GM23338 (cell line): Measurements from ENCODE around the gene TFDP1. TPM values are rescaled to one million over a fixed set of nuclear protein-coding genes. Genes with fewer than 3 reads are reported as not detected.

ENCODE experiments used
- ATAC-seq: fragments of 200-7000 bp; cut with Tn5 transposase; 3 replicates; pipeline ENCODE4 v1.9.1; 2020
- DNase-seq: peaks from one replicate; pipeline ENCODE4 v3.0.0-alpha.2; 2015; ENCODE audit warnings: low spot score
- H2AFZ ChIP-seq: fragments of 200-600 bp; sonication (generic); 2 replicates; pipeline ENCODE4 v1.8.0; 2016; ENCODE audit warnings: antibody characterized with exemption, mild to moderate bottlenecking, moderate library complexity
- H3F3A ChIP-seq: fragments of 200-600 bp; sonication (generic); replicated peaks from 2 replicates; pipeline ENCODE4 v1.8.0; 2017; ENCODE audit warnings: antibody characterized with exemption, mixed run types, low read depth
- H3K27ac ChIP-seq: fragments of 200-600 bp; sonication (generic); 2 replicates; pipeline ENCODE4 v1.6.1; 2016; ENCODE audit warnings: low read depth
- H3K27me3 ChIP-seq: fragments of 200-600 bp; sonication (generic); 2 replicates; pipeline ENCODE4 v1.8.0; 2016; ENCODE audit warnings: mild to moderate bottlenecking, mixed run types, moderate library complexity; ENCODE audit not compliant: insufficient read depth
- H3K36me3 ChIP-seq: fragments of 200-600 bp; sonication (generic); 2 replicates; pipeline ENCODE4 v1.8.0; 2016; ENCODE audit warnings: mild to moderate bottlenecking; ENCODE audit not compliant: insufficient read depth
- H3K4me1 ChIP-seq: fragments of 200-600 bp; sonication (generic); 2 replicates; pipeline ENCODE4 v1.8.0; 2016; ENCODE audit warnings: mild to moderate bottlenecking, moderate library complexity; ENCODE audit not compliant: insufficient read depth
- H3K4me2 ChIP-seq: fragments of 200-600 bp; sonication (generic); 2 replicates; pipeline ENCODE4 v1.7.1; 2017; ENCODE audit warnings: mixed run types
- H3K4me3 ChIP-seq: fragments of 200-600 bp; sonication (generic); 2 replicates; pipeline ENCODE4 v1.6.1; 2016; ENCODE audit warnings: mixed run types
- H3K79me2 ChIP-seq: fragments of 200-600 bp; sonication (generic); replicated peaks from 2 replicates; pipeline ENCODE4 v1.8.0; 2017; ENCODE audit warnings: mild to moderate bottlenecking; ENCODE audit not compliant: insufficient read depth
- H3K9me2 ChIP-seq: fragments of 200-600 bp; sonication (generic); 2 replicates; pipeline ENCODE4 v1.8.0; 2017; ENCODE audit not compliant: insufficient read depth
- H4K20me1 ChIP-seq: fragments of 200-600 bp; sonication (generic); replicated peaks from 2 replicates; pipeline ENCODE4 v1.8.0; 2017; ENCODE audit warnings: mild to moderate bottlenecking; ENCODE audit not compliant: insufficient read depth
- H3K27ac Mint-ChIP-seq: 2 replicates; pipeline ENCODE4 v1.8.0; 2020; ENCODE audit warnings: inconsistent platforms, mild to moderate bottlenecking, moderate library complexity, mixed read lengths
- H3K27me3 Mint-ChIP-seq: 3 replicates; pipeline ENCODE4 v1.8.0; 2022; ENCODE audit warnings: low read depth, mild to moderate bottlenecking, moderate library complexity, mixed read lengths, inconsistent platforms; ENCODE audit not compliant: insufficient read depth, poor library complexity
- H3K36me3 Mint-ChIP-seq: 3 replicates; pipeline ENCODE4 v1.8.0; 2021; ENCODE audit warnings: low read depth, mild to moderate bottlenecking, inconsistent platforms, moderate library complexity, mixed read lengths
- H3K4me1 Mint-ChIP-seq: 3 replicates; pipeline ENCODE4 v1.8.0; 2020; ENCODE audit warnings: mild to moderate bottlenecking, inconsistent platforms, mixed read lengths
- H3K4me3 Mint-ChIP-seq: 3 replicates; pipeline ENCODE4 v1.8.0; 2021; ENCODE audit warnings: moderate library complexity, mild to moderate bottlenecking, inconsistent platforms, mixed read lengths
- H3K9me3 Mint-ChIP-seq: 3 replicates; pipeline ENCODE4 v1.8.0; 2020; ENCODE audit warnings: moderate library complexity, mild to moderate bottlenecking, inconsistent platforms, mixed read lengths
- CREB1 ChIP-seq: fragments of 250-450 bp; sonication (Bioruptor Pico); IDR thresholded peaks from 2 replicates; pipeline ENCODE4 v1.5.0; 2020; ENCODE audit warnings: low read depth, mild to moderate bottlenecking, moderate library complexity
- CTCF ChIP-seq, 2 experiments: fragments of 200-600 bp in 1 of 2; sonication (generic) in 1 of 2; conservative IDR thresholded peaks; 2 replicates each; pipeline versions ENCODE4 v1.5.1 to v1.6.1; 2016 to 2017; ENCODE audit warnings: antibody characterized with exemption in 2 of 2, low read depth in 2 of 2, mild to moderate bottlenecking in 2 of 2, moderate library complexity in 1 of 2
- EZH2phosphoT487 ChIP-seq: fragments of 200-600 bp; sonication (generic); IDR thresholded peaks from one replicate; pipeline ENCODE4 v1.8.1; 2018; ENCODE audit warnings: antibody characterized with exemption; ENCODE audit not compliant: unreplicated experiment
- NANOG ChIP-seq: IDR thresholded peaks from 2 replicates; pipeline ENCODE4 v1.6.1; 2016; ENCODE audit warnings: antibody characterized with exemption, borderline replicate concordance
- POLR2AphosphoS5 ChIP-seq: IDR thresholded peaks from 2 replicates; pipeline ENCODE4 v1.6.1; 2016; ENCODE audit warnings: antibody characterized with exemption, low read depth
- REST ChIP-seq: IDR thresholded peaks from one replicate; pipeline ENCODE4 v1.6.1; 2018; ENCODE audit warnings: antibody characterized with exemption; ENCODE audit not compliant: unreplicated experiment
- ZNF114 ChIP-seq: fragments of 250-450 bp; sonication (Bioruptor Pico); IDR thresholded peaks from 2 replicates; pipeline ENCODE4 v1.5.0; 2020; ENCODE audit warnings: mild to moderate bottlenecking, moderate library complexity
- ZNF331 ChIP-seq: fragments of 250-450 bp; sonication (Bioruptor Pico); IDR thresholded peaks from 2 replicates; pipeline ENCODE4 v1.5.0; 2020; ENCODE audit warnings: low read depth, mild to moderate bottlenecking, moderate library complexity
- ZNF462 ChIP-seq: fragments of 250-450 bp; sonication (Bioruptor Pico); IDR thresholded peaks from 2 replicates; pipeline ENCODE4 v1.5.0; 2020; ENCODE audit warnings: mild to moderate bottlenecking, moderate library complexity
- polyA plus RNA-seq: library from polyadenylated mRNA; unstranded; fragments of >200 nt; fragmentation: Nextera tagmentation; extraction: Ambion mirVana; gene quantifications from 2 replicates; pipeline ENCODE4 v1.2.1, GENCODE V29; 2016
- total RNA-seq: library from RNA; depleted of rRNA; stranded (reverse); fragments of >200 nt; shearing (Covaris generic); gene quantifications from 2 replicates; pipeline ENCODE4 v1.2.3, GENCODE V29; 2014

Gene TFDP1
- total and polyA plus RNA-seq, 2 experiments from 2014 or later: 42.9 to 80.0 TPM

- Histone ChIP-seq H3K4me1 (no peaks in the 10 kb centered on the region), H3K27me3 (no peaks in the 10 kb centered on the region), H3K27ac (no peak overlapping the region), H4K20me1 (0 out of 2 replicates have a peak, but pooled peaks cover 3% of the 10 kb centered on the region), H3K4me2 (no peak overlapping the region), H3K4me3 (no peak overlapping the region), H3K79me2 (peaks cover 15% of the 10 kb centered on the region), H2AFZ (no peak overlapping the region), H3F3A (0 out of 2 replicates have a peak, but pooled peaks cover 3% of the 10 kb centered on the region), H3K9me2 (no peaks in the 10 kb centered on the region), H3K36me3 (no peaks in the 10 kb centered on the region)
- Mint-ChIP-seq H3K27me3 (peaks cover 21% of the 10 kb centered on the region), H3K36me3 (peaks cover 11% of the 10 kb centered on the region), H3K4me1 (peaks cover 16% of the 10 kb centered on the region), H3K27ac (peak overlapping the region; percentile 86; the same call in 1 of the 2 replicates), H3K9me3 (no peaks in the 10 kb centered on the region), H3K4me3 (no peak overlapping the region)
- TF ChIP-seq ZNF331 (CRISPR knock-in tag) (no peak), ZNF114 (CRISPR knock-in tag) (no peak), EZH2phosphoT487 (no peak), POLR2AphosphoS5 (no peak), REST (no peak), NANOG (no peak), CTCF (conservative IDR thresholded peaks at IDR 0.05; ENCODE audit: low read depth in 2 of 2) (no peak)
- no peak for DNase-seq
- no peak; the same call in 2 of the 3 replicates for ATAC-seq
Observed at GRCh38 chr13:113545931-113546516, 38.5 kb upstream of the TFDP1 start.

- DNase-seq (no peak), ATAC-seq (peak; percentile 8; the same call in 1 of the 3 replicates)
- Mint-ChIP-seq H3K27me3 (peaks cover 21% of the 10 kb centered on the region), H3K36me3 (peaks cover 13% of the 10 kb centered on the region), H3K4me3 (no peak overlapping the region), H3K27ac (peak overlapping the region; percentile 86), H3K9me3 (no peaks in the 10 kb centered on the region), H3K4me1 (peaks cover 16% of the 10 kb centered on the region)
- H3K9me2 ChIP-seq: no peaks in the 10 kb centered on the region
- H3K4me1 ChIP-seq: no peaks in the 10 kb centered on the region
- H3K27ac ChIP-seq: 0 out of 2 replicates have a peak overlapping the region, but pooled peaks have one; percentile 32
- no peaks in the 10 kb centered on the region for H3K36me3 ChIP-seq
- no peak overlapping the region for H3K4me3 ChIP-seq
- no peak overlapping the region for H3K4me2 ChIP-seq
- peaks cover 3% of the 10 kb centered on the region; the same call in 1 of the 2 replicates for H4K20me1 ChIP-seq
- no peak overlapping the region for H2AFZ ChIP-seq
- no peaks in the 10 kb centered on the region for H3K27me3 ChIP-seq
- 0 out of 2 replicates have a peak, but pooled peaks cover 3% of the 10 kb centered on the region for H3F3A ChIP-seq
- peaks cover 15% of the 10 kb centered on the region for H3K79me2 ChIP-seq
- no peak for TF ChIP-seq ZNF462 (CRISPR knock-in tag)
- no peak for TF ChIP-seq CREB1 (CRISPR knock-in tag)
Observed at GRCh38 chr13:113546571-113547237, 37.8 kb upstream of the TFDP1 start.
